ENCODE results near the gene CNTFR.
"Not testable (repeated sequence)": the region's sequence is repeated elsewhere in the genome, so short reads cannot be mapped to it uniquely, and the experiment has no call there.

The CNTFR gene

GRCh38 chr9:34552986-34553385 is 36.5 kb downstream of the CNTFR start:
- DNase-seq = no peak

DNA sequence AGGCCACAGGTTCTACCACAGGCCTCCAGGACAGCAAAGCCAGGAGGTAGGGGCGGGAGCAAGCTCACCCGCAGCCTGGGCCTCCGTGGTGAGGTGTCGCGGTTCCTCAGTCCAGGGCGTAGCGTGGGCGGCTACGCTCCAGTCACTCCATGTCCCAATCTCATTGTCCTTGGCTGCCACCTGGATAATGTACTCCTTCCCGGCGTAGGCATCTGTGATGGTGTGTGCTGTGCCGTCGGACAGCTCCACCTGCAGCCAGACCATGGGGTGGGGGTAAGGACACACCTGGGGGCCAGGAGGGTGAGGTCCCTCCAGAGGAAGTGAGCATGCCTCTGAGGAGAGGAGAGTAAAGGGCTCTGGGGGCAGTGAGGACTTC is 36.9 kb downstream of the CNTFR start:
- DNase-seq = no peak

GRCh38 chr9:34551751-34552605 is 37.5 kb downstream of the CNTFR start:
- DNase-seq = no peak

DNA sequence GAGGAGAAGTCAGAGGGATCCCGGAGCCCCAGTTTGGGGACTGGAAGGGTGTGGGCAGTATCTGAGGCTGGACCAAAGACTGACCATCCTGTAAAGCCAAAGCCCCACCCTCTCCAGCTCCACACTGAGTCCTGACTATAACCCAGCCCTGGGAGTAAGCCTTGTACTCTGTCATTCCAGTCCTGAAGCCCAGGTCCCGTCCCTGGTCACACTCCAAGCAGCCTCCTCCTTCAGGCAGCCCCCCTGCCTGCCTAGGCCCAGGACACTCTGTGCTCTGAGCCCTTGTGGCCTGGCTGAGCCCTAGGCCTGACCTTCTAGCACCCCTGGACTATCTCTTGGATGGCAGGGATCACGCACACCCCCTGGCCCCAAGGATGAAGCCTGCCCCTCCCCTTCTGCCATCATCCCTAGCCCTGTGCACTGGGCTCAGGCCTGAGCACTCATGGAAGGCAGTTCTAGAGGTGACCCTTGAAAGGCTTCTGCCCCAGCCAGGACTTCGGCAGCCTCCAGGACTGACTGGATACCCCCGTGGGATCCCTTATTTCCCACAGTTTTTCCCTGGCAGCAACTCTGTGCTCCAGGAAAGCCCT is 38.7 kb downstream of the CNTFR start:
- DNase-seq = no peak

GRCh38 chr9:34550016-34550680 is 39.4 kb downstream of the CNTFR start:
- DNase-seq = no peak

DNA sequence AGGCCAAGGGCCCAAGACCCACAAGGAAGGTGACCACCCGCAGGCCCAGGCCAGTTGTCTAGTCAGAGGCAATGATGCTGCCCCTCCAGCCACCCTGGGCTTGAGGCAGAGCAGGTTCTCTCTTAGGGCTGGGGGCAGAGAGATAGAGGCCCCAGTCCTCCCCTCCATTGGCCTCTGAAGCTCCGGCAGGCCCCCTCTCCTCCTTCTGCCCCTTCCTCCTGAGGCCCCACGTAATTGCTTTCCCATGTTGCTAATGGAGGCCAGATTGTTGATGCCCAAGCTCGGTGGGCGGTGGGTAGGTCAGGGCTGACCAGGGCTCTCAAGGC is 40.2 kb downstream of the CNTFR start:
- DNase-seq = no peak

GRCh38 chr9:34547960-34548611 is 41.4 kb downstream of the CNTFR start:
- DNase-seq = peak in 1 of 5 experiments; percentile 14

- peak in 3 of 5 experiments; percentile 21 to 62 (median 37) for DNase-seq
These were observed 42.4 kb downstream of the CNTFR start for GRCh38 chr9:34546834-34547827.

DNA sequence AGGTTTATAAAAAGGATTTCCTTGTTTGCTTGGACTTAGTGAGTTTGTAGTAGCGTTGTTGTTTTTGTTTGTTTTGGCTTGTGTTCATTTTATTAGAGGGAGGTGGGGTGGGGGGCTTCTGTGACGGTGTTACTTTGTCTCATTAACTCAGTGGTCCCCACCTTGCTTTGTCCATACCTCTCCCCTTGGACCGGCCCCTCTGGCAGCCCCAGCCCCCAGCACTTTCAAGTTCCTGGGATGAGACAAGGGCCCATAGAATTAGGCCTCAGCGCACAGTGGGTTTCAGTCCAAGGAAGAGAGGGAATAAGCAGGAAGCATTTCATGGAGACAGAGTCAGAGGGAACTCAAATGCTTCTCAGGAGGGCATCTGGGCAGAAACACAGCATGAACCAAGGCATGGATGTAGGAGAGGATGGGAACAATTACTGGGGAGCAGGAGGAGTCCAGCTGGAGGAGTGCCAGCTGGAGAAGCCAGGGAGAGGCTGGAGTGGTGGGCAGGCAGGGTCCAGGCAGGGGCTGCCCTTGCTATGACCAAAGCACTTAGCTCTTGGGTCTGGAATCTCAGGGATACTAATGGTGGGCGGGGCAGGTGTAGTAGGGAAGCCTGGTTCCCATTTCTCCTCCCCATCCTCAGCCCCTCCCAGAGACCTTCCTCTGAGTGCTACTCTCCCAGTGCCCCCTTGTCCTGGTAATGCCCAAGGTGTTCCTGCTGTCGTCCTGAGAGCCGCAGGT is 43.3 kb downstream of the CNTFR start:
- no peak for DNase-seq

DNA sequence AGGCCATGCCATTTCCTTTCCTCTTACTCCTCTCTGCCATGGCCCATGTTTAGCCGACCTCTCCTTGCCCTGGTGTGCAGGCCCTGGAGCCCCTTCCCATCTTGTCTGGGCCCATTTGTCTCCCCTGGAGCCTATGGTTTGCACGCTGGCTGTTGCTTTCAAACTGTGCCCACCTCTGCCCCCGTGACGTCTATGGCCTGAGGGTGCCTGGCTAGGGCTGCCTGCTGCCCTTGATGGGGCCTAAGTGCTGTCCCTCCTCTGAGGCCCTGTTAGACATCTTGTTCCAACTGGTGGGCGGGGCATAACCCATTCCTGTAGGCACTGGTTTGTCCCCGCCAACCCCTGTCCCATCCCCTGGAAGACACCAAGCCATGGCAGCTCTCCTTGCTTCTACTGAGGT is 44.0 kb downstream of the CNTFR start:
- DNase-seq = no peak

DNA sequence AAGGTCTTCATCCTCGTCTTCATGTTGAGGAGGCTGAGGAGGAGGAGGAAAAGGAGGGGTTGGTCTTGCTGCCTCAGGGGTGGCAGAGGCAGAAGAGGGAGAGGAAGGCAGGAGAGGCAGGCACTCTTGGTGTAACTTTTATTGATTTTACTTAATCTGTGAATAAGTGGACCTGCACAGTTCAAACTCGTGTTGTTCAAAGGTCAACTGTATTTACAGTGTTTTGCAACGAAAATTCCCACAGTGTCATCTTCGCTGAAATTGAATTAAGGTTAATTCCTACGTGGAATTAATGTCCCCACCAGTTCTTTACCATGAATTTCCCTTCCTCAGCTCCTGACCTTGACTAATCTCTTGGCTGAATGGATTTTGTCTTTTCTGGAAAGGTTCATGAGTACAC is 45.5 kb downstream of the CNTFR start:
- no peak for DNase-seq

- DNase-seq = no peak
These were observed 48.0 kb downstream of the CNTFR start for GRCh38 chr9:34541540-34541939.

DNA sequence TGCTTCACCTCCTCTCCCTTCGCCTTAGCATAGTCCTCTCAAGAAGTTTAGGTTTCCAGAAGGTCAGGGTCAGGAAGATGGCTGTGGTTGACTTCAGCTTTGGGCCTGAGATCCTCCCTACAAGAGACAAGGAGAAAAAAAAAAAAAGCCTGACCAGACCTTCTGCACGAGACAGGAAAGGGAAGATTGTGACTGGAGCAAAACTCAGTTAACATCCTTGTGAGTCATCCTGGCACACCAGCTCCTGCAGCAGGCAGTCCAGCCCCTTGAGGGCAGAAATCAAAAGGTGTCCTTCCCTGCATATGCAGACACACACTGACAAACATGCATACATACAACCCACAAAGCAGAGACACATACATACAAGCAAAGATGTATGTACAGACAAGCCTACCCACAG is 48.7 kb downstream of the CNTFR start:
- no peak for DNase-seq

GRCh38 chr9:34536685-34537084 is 52.8 kb downstream of the CNTFR start:
- DNase-seq = no peak

GRCh38 chr9:34532041-34532440 is 57.5 kb downstream of the CNTFR start:
- not testable (repeated sequence) for DNase-seq

DNA sequence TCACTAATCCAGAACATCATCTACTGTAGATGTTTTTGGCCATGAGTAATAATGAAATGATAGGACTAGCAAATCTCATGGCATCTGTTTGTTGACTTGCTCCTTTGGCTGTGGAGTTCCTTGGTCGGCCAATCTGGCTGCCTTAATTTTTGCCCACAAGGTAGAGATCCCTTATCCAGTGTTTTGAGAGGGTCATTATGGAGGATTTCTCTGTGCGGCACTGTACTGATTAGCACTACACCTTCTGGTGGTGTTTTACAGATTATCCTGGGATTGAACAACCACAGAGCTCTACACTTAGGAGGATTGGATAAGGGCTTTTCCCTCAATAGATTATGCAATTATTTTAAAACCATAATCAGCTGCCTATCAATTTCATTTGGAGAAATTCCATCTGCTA is 63.5 kb downstream of the CNTFR start:
- DNase-seq = no peak

- no peak for DNase-seq
These were observed 65.2 kb downstream of the CNTFR start for GRCh38 chr9:34524349-34524748.

GRCh38 chr9:34522971-34523797 is 66.3 kb downstream of the CNTFR start, which contains the start of gene ENHO:
ENHO (minus strand) TSS chr9:34522990; CDS start chr9:34521695, 1,295 bp downstream.
- peak; percentile 81 to 90 (median 83) for DNase-seq

- DNase-seq = no peak
These were observed 67.2 kb downstream of the CNTFR start for GRCh38 chr9:34522091-34522887.

Measured in T-helper 2 cell (primary cell).